Measurements from ENCODE around the gene RUVBL2.
A peak's percentile ranks its signal among the peaks of the same experiment; 100 is the strongest.

The RUVBL2 gene

DNA sequence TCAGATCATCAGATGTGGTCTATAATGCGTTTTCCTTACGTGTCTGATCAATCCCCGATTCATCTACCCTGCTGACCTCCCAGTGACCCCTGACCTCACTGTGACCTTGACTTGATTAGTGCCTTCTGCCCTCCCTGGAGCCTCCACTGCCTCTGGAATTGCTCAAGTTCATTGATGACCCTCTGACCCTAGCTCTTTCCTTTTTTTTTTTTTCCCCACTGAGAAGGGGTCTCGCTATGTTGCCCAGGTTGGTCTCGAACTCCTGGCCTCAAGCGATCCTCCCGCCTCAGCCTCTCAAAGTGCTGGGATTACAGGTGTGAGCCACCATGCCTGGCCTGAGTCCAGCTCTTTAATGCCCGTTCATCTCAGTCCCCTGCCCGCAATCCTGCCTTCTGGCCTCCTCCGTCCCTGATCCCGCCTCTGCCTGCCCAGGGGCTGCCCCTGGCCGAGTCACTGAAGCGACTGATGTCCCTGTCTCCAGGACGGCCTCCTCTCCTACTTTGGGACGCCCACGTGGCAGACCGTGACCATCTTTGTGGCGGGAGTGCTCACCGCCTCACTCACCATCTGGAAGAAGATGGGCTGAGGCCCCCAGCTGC is 32.5 kb upstream of the RUVBL2 start:
- H2AFZ ChIP-seq, result no peak overlapping the region
- H3K4me1 ChIP-seq, result peaks cover 20% of the 10 kb centered on the region
- no peak overlapping the region for H3K4me3 ChIP-seq (ENCODE audit: low read depth, low read length)
- no peaks in the 10 kb centered on the region for H3K9me3 ChIP-seq (ENCODE audit: control insufficient read depth, low read length)
- H3K4me2 ChIP-seq (ENCODE audit: low read length), result no peak overlapping the region
- H3K36me3 ChIP-seq (ENCODE audit: control insufficient read depth, insufficient read depth, low read length), result no peaks in the 10 kb centered on the region
- H3K79me2 ChIP-seq, result peaks cover 5% of the 10 kb centered on the region
- TF ChIP-seq, protein P1, sequence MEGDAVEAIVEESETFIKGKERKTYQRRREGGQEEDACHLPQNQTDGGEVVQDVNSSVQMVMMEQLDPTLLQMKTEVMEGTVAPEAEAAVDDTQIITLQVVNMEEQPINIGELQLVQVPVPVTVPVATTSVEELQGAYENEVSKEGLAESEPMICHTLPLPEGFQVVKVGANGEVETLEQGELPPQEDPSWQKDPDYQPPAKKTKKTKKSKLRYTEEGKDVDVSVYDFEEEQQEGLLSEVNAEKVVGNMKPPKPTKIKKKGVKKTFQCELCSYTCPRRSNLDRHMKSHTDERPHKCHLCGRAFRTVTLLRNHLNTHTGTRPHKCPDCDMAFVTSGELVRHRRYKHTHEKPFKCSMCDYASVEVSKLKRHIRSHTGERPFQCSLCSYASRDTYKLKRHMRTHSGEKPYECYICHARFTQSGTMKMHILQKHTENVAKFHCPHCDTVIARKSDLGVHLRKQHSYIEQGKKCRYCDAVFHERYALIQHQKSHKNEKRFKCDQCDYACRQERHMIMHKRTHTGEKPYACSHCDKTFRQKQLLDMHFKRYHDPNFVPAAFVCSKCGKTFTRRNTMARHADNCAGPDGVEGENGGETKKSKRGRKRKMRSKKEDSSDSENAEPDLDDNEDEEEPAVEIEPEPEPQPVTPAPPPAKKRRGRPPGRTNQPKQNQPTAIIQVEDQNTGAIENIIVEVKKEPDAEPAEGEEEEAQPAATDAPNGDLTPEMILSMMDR (IDR thresholded peaks at IDR 0.05), result no peak
- H3K27me3 ChIP-seq (ENCODE audit: control insufficient read depth, insufficient read depth, low read length), result no peaks in the 10 kb centered on the region
- no peak overlapping the region for H3K27ac ChIP-seq
- H3K9ac ChIP-seq, result no peak overlapping the region

- Histone ChIP-seq H3K4me2 (ENCODE audit: low read length) (no peak overlapping the region), H3K9ac (no peak overlapping the region), H2AFZ (no peak overlapping the region), H3K27me3 (ENCODE audit: control insufficient read depth, insufficient read depth, low read length) (no peaks in the 10 kb centered on the region), H3K79me2 (peaks cover 5% of the 10 kb centered on the region), H3K9me3 (ENCODE audit: control insufficient read depth, low read length) (no peaks in the 10 kb centered on the region), H3K36me3 (ENCODE audit: control insufficient read depth, insufficient read depth, low read length) (no peaks in the 10 kb centered on the region), H3K4me1 (peaks cover 23% of the 10 kb centered on the region), H3K4me3 (ENCODE audit: low read depth, low read length) (no peak overlapping the region), H3K27ac (peak overlapping the region; percentile 67)
- TF ChIP-seq, protein P1 (IDR thresholded peaks at IDR 0.05), result no peak
Measured at GRCh38 chr19:48961673-48962028, 32.0 kb upstream of the RUVBL2 start.

DNA sequence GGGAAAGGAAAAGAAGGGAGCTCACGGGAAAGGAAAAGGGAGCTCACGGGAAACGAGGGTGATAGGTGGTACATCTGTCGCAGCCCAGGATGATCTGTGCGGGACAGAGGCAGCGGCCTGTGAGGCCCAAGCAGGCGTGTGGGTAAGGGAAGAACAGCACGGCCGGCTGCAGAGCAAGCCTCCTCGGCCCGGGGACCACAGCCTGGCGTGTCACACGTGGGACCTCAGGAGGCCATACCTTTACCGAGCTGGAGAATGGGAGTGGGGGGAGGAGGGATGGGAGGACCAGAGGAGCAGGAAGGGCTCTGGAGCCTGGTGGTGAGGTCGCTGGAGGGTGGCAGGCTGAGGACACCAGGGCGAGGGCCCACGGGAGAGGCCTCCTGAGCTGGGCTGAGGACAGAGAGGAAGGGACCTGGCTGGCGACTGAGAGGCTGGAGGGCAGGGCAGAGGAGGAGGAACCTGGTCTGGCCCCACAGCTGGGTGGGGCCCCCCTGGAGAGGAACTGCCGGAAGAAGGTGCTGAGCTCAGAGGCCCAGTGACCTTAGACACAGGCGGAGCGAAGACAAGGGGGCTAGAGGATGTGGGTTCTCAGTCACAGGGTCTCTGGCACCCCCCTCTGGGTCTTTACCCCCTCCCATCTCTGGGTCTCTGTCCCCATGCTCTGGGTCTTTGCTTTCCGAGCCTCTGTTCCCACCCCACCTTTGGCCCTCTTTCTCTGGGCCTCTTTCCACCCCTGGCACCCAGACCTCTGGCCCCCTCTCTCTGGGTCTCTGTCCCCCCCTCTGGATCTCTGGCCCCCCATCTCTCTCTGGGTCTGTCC is 31.4 kb upstream of the RUVBL2 start:
- H3K36me3 ChIP-seq (ENCODE audit: control insufficient read depth, insufficient read depth, low read length), result no peaks in the 10 kb centered on the region
- H3K4me2 ChIP-seq (ENCODE audit: low read length), result peak overlapping the region; percentile 26
- peaks cover 5% of the 10 kb centered on the region for H3K79me2 ChIP-seq
- H2AFZ ChIP-seq, result peak overlapping the region; percentile 61
- H3K4me1 ChIP-seq, result peaks cover 28% of the 10 kb centered on the region
- TF ChIP-seq, protein P1 (IDR thresholded peaks at IDR 0.05), result no peak
- peak overlapping the region; percentile 67 for H3K27ac ChIP-seq
- H3K27me3 ChIP-seq (ENCODE audit: control insufficient read depth, insufficient read depth, low read length), result no peaks in the 10 kb centered on the region
- H3K9me3 ChIP-seq (ENCODE audit: control insufficient read depth, low read length), result no peaks in the 10 kb centered on the region
- H3K9ac ChIP-seq, result no peak overlapping the region
- H3K4me3 ChIP-seq (ENCODE audit: low read depth, low read length), result no peak overlapping the region

- peaks cover 31% of the 10 kb centered on the region for H3K4me1 ChIP-seq
- H3K27me3 ChIP-seq (ENCODE audit: control insufficient read depth, insufficient read depth, low read length), result no peaks in the 10 kb centered on the region
- H3K36me3 ChIP-seq (ENCODE audit: control insufficient read depth, insufficient read depth, low read length), result no peaks in the 10 kb centered on the region
- H2AFZ ChIP-seq, result peak overlapping the region; percentile 61
- peak overlapping the region; percentile 67 for H3K27ac ChIP-seq
- H3K79me2 ChIP-seq, result peaks cover 5% of the 10 kb centered on the region
- H3K9ac ChIP-seq, result no peak overlapping the region
- H3K4me2 ChIP-seq (ENCODE audit: low read length), result peak overlapping the region; percentile 26
- TF ChIP-seq, protein P1 (IDR thresholded peaks at IDR 0.05), result no peak
- no peak overlapping the region for H3K4me3 ChIP-seq (ENCODE audit: low read depth, low read length)
- H3K9me3 ChIP-seq (ENCODE audit: control insufficient read depth, low read length), result no peaks in the 10 kb centered on the region
Measured at GRCh38 chr19:48962849-48963165, 30.9 kb upstream of the RUVBL2 start.
